GM19468 (cell line): Measurements from ENCODE around the gene GRID2.
A peak's percentile ranks its signal among the peaks of the same experiment; 100 is the strongest.
"Not testable (repeated sequence)": the region's sequence is repeated elsewhere in the genome, so short reads cannot be mapped to it uniquely, and the experiment has no call there.

Experiments used
- ATAC-seq: cut with Tn5 transposase; IDR thresholded peaks from one replicate; pipeline ENCODE4 v1.9.1; 2021; ENCODE audit warnings: mild to moderate bottlenecking, moderate library complexity, moderate number of reproducible peaks; ENCODE audit not compliant: unreplicated experiment; ENCODE audit errors: extremely low read depth

GRID2 gene

DNA sequence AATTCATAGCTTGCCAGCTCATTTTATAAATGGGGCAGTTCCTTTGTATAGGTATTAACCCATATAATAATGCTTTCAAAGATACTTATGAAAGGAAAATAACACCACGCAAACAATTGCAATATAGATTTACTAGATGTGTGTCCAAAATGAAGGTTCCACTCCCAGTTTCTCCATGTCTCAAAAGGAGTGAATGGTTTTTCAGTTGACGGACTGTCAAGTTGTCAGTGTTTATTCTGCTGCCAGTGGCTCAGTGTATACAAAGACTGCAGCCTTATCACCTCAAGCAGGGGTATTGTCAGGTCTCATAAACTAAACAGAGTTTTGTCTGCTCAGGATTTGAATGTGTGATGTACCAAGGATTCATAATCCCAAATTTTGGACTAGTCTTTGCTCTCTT is 939.5 kb downstream of the GRID2 start:
- ATAC-seq = no peak

DNA sequence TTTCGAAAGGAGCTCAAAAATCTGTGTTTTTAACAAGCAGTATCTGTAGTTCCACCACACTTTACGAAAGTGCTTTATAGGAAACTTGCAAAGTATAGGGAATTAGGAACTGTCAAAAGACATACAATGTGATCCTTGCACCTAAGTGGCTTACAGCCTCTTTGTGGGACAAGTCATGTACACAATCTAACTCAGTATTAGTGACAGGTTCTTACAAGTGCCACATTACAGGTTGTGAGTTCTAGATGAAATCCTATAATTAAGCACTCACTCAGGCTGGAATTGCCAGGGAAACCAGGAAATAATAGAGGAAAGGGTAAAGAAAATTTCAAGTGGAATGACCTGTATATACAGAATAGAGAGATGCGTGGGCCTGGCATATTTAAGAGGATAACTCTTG is 957.4 kb downstream of the GRID2 start:
- ATAC-seq = no peak

GRCh38 chr4:93263166-93263565 is 959.4 kb downstream of the GRID2 start:
- ATAC-seq = no peak

DNA sequence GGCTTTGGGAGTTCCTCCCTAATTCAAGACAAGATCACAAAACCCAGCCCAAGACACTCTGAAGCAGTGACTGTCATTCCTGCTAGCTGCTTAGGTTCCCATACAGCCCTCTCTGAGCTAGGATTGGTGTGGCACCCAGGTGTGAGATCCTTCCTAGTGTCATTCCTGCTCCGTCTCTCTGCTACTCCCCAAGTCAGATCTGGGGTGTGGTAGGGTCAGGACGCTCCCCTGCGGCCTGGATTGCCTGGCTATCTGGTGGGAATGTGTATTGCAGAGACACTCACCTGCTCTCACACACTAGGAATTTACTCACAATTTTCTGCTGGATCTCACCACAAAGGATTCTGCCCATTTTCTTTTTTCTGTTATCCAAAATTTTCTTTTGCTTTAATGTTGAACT is 964.0 kb downstream of the GRID2 start:
- ATAC-seq = no peak

GRCh38 chr4:93285346-93285745 is 981.6 kb downstream of the GRID2 start:
- ATAC-seq = no peak

DNA sequence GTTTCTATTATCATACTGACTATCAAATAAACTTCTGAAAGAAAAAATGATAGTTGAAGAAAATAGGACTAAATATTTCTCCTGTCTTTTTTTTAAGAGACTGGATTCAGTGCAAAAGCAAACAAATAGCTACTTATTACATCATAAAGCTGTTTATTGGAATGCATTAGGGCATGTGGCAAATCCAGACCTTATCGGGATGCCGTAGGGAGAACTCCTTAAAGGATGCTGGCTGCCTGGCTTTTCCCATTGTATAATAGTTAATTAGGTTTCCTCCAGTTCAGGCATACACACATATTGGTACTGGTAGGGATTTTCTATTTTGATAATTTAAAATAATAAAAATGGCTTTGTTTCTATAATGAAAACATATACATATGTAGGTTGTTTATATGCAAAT is 985.5 kb downstream of the GRID2 start:
- ATAC-seq = no peak

GRCh38 chr4:93289831-93290230 is 986.1 kb downstream of the GRID2 start:
- no peak for ATAC-seq

GRCh38 chr4:93299118-93299517 is 995.4 kb downstream of the GRID2 start:
- ATAC-seq = no peak

- ATAC-seq = not testable (repeated sequence)
Measured at GRCh38 chr4:93300780-93301555, 997.2 kb downstream of the GRID2 start.

- ATAC-seq = no peak
Measured at GRCh38 chr4:93302310-93302709, 998.5 kb downstream of the GRID2 start.

- ATAC-seq = no peak
Measured at GRCh38 chr4:93303440-93303839, 999.7 kb downstream of the GRID2 start.

DNA sequence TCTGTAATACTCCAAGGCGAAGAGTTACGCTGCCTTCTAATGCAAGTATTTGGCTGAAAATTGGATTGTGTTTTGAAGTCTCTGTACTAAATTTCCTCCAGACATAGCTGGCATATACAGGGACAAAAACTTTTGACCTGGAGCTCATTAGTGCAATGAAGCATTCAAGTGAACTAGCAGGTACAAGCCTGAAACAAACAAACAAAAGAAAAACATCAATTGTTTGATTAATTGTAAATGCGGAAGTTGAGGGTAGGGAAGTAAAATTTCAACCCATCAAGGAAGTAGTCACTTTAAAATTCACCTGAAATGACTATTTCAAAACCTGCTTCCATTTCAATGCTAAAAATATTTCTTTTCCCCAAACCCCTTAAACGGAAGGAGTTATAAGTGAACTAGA is 1008.5 kb downstream of the GRID2 start:
- no peak for ATAC-seq

DNA sequence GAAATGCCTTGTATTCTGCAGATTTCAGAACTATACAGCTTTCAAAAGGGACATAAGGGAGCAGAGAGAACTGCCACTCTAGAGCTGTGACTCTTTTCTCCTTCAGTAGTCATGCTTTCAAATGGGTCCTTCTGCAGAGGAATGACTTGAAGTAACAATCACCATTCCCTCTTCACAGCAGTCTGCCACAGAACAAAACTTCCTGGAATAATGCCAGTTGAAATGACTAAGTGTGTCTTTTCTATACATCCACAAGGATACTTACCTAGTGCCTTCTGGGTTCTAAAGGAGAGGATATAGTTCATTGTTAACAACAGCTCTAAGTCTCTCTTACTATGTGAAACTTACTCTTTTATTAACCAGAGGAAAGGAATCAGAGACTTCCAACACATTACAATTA is 1009.4 kb downstream of the GRID2 start:
- no peak for ATAC-seq

GRCh38 chr4:93317057-93317456 is 1013.3 kb downstream of the GRID2 start:
- no peak for ATAC-seq

GRCh38 chr4:93317561-93317960 is 1013.8 kb downstream of the GRID2 start:
- no peak for ATAC-seq

DNA sequence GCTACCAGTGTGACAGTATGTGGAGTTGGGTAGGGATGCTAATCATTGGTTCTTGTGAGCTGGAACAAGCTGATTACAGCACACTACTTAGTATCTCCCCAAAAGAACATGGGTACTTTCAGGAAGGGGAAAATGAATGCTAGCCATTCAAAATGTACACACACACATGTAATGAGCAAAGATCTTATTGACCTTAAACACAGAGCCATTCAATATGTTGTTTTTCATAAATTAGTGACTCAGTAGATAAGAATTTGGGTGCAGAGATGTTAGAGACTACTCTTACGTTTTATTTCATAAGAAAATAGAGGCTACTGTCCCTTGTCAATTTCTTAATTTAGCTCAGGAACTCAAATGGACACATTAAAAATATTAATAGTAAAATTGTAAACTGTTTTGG is 1015.3 kb downstream of the GRID2 start:
- ATAC-seq = no peak

GRCh38 chr4:93320356-93320755 is 1016.6 kb downstream of the GRID2 start:
- ATAC-seq = no peak

- ATAC-seq = no peak
Measured at GRCh38 chr4:93327346-93327745, 1023.6 kb downstream of the GRID2 start.

DNA sequence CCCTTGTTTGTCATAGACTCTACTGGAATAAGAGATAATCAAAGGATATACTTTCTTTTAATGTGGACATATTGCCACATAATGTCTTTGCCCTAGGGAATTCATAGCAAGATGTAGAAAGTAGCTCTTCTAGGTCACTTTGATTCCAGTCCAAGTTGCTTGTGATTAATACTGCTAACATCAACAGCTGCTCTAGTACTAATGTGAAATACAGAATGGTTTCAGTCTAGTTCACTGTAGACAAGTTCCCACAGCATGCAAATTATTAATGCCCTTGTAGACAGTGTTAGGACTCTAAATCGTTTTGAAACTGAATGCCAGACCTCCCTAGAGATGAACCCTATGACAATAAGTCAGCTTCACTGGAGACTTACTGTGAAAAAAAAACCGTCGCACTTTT is 1030.2 kb downstream of the GRID2 start:
- peak; percentile 93 for ATAC-seq

DNA sequence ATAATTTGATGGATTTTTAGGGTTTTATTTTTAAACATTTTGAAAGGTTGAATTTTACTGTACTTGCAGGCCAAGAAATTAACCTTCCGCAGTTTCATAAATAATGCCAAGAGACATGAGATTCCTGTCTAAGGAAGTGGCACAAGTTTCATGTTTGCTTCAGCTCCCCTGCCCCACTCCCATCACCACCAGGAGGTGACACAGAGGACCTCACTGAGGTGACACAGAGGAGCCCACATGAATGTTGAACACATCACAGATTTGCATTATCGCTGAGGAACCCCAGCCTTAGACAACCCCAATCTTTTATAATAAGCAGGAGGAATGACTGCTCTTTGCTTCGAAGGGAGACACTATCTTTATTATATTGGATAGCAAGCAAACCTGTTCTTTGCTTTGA is 1033.4 kb downstream of the GRID2 start:
- no peak for ATAC-seq

GRCh38 chr4:93342738-93343137 is 1039.0 kb downstream of the GRID2 start:
- no peak for ATAC-seq

DNA sequence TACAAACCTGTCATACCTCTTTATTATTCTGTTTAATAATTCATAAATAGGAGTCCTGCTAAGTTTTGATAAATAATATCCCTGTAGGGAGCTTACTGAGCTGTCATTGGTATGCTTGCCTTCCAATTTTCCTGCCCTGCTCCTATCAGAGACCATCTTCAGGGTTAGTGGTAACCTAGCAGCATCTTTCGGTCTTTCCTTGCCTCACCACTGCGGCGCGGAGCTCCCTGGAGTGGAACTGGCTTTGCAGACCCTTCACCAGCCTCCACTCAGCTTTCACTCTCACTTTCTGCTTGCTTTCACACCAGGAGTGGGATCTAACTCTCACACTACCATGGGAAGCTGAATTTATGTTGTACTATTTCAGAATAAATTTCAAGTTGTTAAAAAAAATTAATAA is 1043.1 kb downstream of the GRID2 start:
- no peak for ATAC-seq
